Ovary (tissue), 9 donors: ENCODE data around the gene CBS. TPM values are rescaled to one million over a fixed set of nuclear protein-coding genes. Genes with fewer than 3 reads are reported as not detected.
"Not testable (repeated sequence)": the region's sequence is repeated elsewhere in the genome, so short reads cannot be mapped to it uniquely, and the experiment has no call there.

Experiments used
- DNase-seq, 5 donors: peaks; one replicate each; pipeline ENCODE4 v3.0.0-alpha.2; 2019 to 2020
- H3K27ac ChIP-seq, 2 donors: fragments of 200-600 bp; one replicate each; pipeline versions ENCODE4 v1.5.1 to v1.8.0; 2019 to 2022
- H3K27me3 ChIP-seq: fragments of 200-600 bp; one replicate; pipeline ENCODE4 v1.8.0; 2022
- H3K36me3 ChIP-seq: fragments of 200-600 bp; sonication (generic); one replicate; pipeline ENCODE4 v1.5.1; 2019
- H3K4me1 ChIP-seq: one replicate; pipeline ENCODE4 v1.8.1; 2013; ENCODE audit warnings: mild to moderate bottlenecking, moderate library complexity; ENCODE audit not compliant: insufficient read depth
- H3K4me3 ChIP-seq: fragments of 200-600 bp; sonication (generic); one replicate; pipeline ENCODE4 v1.5.1; 2017
- H3K9me3 ChIP-seq, 2 donors: fragments of 200-600 bp in 1 of 2; sonication (generic) in 1 of 2; one replicate each; pipeline versions ENCODE4 v1.5.1 to v1.8.1; 2013 to 2019; ENCODE audit warnings: mild to moderate bottlenecking in 1 of 2, moderate library complexity in 1 of 2
- CTCF ChIP-seq, 3 donors: fragments of 450-650 bp in 2 of 3; fragments of 200-600 bp in 1 of 3; IDR thresholded peaks; one replicate each; pipeline versions ENCODE4 v1.5.1 to v1.8.0; 2016 to 2022; ENCODE audit warnings: antibody characterized with exemption in 3 of 3, mild to moderate bottlenecking in 1 of 3
- EP300 ChIP-seq: sonication (generic); formaldehyde crosslinking; IDR thresholded peaks from one replicate; pipeline ENCODE4 v1.6.1; 2017; ENCODE audit warnings: antibody characterized with exemption
- POLR2A ChIP-seq: fragments of 450-650 bp; IDR thresholded peaks from one replicate; pipeline ENCODE4 v1.6.1; 2017; ENCODE audit warnings: antibody characterized with exemption, mild to moderate bottlenecking, moderate library complexity
- WGBS, 3 donors: extraction: QIAGEN DNeasy Blood & Tissue Kit in 1 of 3; methylation state at CpG; one replicate each; pipeline versions ENCODE4 v1.1.5 to v1.1.7; 2013 to 2017; 5-methylcytosine and 5-hydroxymethylcytosine counted together
- intact Hi-C, 4 donors: fragments of 100-400 bp; cut with DNase I; formaldehyde crosslinking; loops; one replicate each; pipeline versions ENCODE4 v1.11.0 to v1.15.1; 2022 to 2023
- polyA plus RNA-seq, 2 donors: library from polyadenylated mRNA; stranded (reverse); fragments of 200-250 nt in 1 of 2; fragments of 350-450 nt in 1 of 2; fragmentation: Illumina TruSeq in 1 of 2; extraction: RNeasy Lipid Tissue Mini Kit (QIAGEN cat#74804) in 1 of 2; gene quantifications; one replicate each; pipeline ENCODE4 v1.2.3, GENCODE V29; 2013 to 2014
- total RNA-seq, 7 donors: library from RNA; depleted of rRNA in 2 of 7; stranded (reverse); fragments of >200 nt in 2 of 7; fragmentation: NEBNext Ultra II Directional in 3 of 7; extraction: Animal tissue kit (Norgen Biotek cat#: 25700) in 3 of 7; gene quantifications; one replicate each; pipeline versions ENCODE4 v1.1.0 to v1.2.4, GENCODE V29; 2016 to 2023
- donor health status: DM: no; HTN: no; CAD: no; lungs with moderate emphysema.
- donor health status: DM: no; HTN: no; CAD: no.
- donor health status: Bipolar disorder and iron deficiency.
- donor health status: DM: yes; HTN: yes; CAD: no.
- donor health status: DM: no; HTN: no; CAD: no.
- donor health status: DM: yes; HTN: yes; CAD: no.

The CBS gene
- total and polyA plus RNA-seq, 9 donors = 7.1 to 114 (median 50.6) TPM

DNA sequence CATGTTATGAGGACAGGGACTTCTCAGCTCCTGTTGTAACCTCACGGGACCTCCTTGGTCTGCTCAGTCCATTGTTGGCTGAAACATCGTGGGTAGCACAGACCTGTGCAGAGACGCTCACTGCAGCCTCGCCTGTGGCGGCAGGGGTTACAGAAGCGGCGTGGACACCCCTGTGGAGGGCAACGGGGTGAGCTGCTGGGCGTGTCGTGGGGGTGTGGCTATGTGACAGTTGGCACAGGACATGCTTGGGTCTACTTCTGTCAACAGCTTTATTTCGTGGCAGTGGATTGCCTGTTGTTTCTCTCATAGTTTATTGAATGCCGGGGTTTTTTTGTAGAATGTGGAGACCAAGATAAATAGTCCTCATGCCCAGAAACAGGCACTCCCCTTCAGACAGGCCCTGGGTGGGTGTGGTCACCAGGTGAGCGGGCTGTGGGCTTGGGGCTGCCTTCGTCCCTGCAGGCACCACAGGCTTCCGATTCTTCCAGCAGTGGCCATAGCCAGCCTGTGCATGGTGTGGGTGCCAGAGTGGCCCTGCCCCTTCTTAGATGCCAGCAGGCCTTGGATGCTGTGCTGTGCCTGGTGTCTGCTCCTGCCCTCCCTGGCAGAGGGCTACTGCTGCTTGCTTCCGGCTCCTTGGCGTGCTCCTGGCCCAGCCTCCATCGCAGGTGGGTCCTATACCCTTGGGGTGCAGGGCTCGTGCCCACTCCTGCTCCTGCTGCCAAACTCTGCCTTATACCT, 37.5 kb downstream of the CBS start:
- DNase-seq = peak in 1 of 5 donors; percentile 1
- H3K27me3 ChIP-seq, intact Hi-C loops: not testable (repeated sequence)

GRCh38 chr21:43036889-43037288, 38.7 kb downstream of the CBS start:
- 89 to 94% methylated on average over 7 to 11 of the region's 17 CpGs; no CpG with 5 or more reads in 1 of the 3 donors for WGBS, 3 donors
- H3K36me3 ChIP-seq, intact Hi-C loops, H3K4me1 ChIP-seq, H3K27me3 ChIP-seq, H3K27ac ChIP-seq, H3K9me3 ChIP-seq, H3K4me3 ChIP-seq: not testable (repeated sequence)
- DNase-seq = peak in 1 of 5 donors; percentile 3

More for the DNA sequence above, 37.5 kb downstream of the CBS start:
- WGBS, 3 donors = 85 to 89% (median 86%) methylated on average over 8 to 18 of the region's 19 CpGs
- H3K4me1 ChIP-seq, H3K27ac ChIP-seq, H3K36me3 ChIP-seq, H3K4me3 ChIP-seq, H3K9me3 ChIP-seq: not testable (repeated sequence)

DNA sequence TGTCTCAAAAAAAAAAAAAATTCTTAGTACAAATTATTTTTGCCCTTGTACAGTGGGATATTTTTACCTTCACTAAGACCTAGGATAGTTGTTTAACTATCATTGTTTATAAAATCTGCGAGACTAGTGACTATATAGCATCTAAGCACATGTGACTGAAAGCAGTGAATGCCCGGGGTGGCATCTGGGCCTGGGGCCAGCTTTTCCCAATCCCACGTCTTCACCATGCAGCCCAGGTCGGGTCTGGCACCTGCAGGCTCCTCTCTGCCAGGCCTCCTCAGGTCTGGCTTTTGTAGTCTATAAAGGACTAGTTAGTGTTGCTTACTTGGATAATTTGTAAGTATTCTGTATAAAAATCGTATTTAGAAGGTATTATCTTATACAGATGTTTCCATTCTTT, 40.8 kb downstream of the CBS start:
- 80 to 81% (median 80%) methylated on average over 5 of the region's 5 CpGs for WGBS, 3 donors
- intact Hi-C loops = no loop called here
- no peaks in the 10 kb centered on the region for H3K4me1 ChIP-seq
- H3K27ac ChIP-seq = no peak overlapping the region
- no peak overlapping the region for H3K4me3 ChIP-seq
- no peaks in the 10 kb centered on the region for H3K36me3 ChIP-seq
- TF ChIP-seq EP300 = no peak
- TF ChIP-seq CTCF (IDR thresholded peaks at IDR 0.05) = no peak
- no peak for TF ChIP-seq POLR2A
- DNase-seq = peak in 1 of 5 donors; percentile 4
- H3K27me3 ChIP-seq = no peaks in the 10 kb centered on the region
- H3K9me3 ChIP-seq = no peaks in the 10 kb centered on the region

GRCh38 chr21:43034101-43034500, 41.5 kb downstream of the CBS start:
- intact Hi-C loops = no loop called here
- WGBS, 3 donors = 90 to 100% (median 98%) methylated on average over 1 of the region's 1 CpG
- H3K4me3 ChIP-seq = no peak overlapping the region
- H3K4me1 ChIP-seq = no peaks in the 10 kb centered on the region
- TF ChIP-seq EP300 (no peak), POLR2A (no peak), CTCF (IDR thresholded peaks at IDR 0.05) (no peak)
- H3K27me3 ChIP-seq = no peaks in the 10 kb centered on the region
- no peaks in the 10 kb centered on the region for H3K36me3 ChIP-seq
- DNase-seq = no peak
- no peak overlapping the region for H3K27ac ChIP-seq
- H3K9me3 ChIP-seq = no peaks in the 10 kb centered on the region

GRCh38 chr21:43031121-43031619, 44.5 kb downstream of the CBS start:
- no peaks in the 10 kb centered on the region for H3K36me3 ChIP-seq

More at GRCh38 chr21:43031121-43031619, 44.5 kb downstream of the CBS start:
- Histone ChIP-seq H3K27ac (no peak overlapping the region), H3K4me3 (no peak overlapping the region), H3K4me1 (no peaks in the 10 kb centered on the region), H3K9me3 (no peaks in the 10 kb centered on the region), H3K27me3 (no peaks in the 10 kb centered on the region)
- no peak for DNase-seq
- TF ChIP-seq POLR2A (no peak), CTCF (IDR thresholded peaks at IDR 0.05) (no peak), EP300 (no peak)
- 50 to 67% (median 62%) methylated on average over 12 of the region's 12 CpGs for WGBS, 3 donors
- intact Hi-C loops = no loop called here
